Fibroblast of the aortic adventitia (primary cell): ENCODE data around the gene DGKH. TPM values are rescaled to one million over a fixed set of nuclear protein-coding genes. Genes with fewer than 3 reads are reported as not detected.

Experiments used
- DNase-seq: peaks from one replicate; pipeline ENCODE4 v3.0.0-alpha.2; 2010; ENCODE audit warnings: low read depth
- H3K4me3 ChIP-seq: 2 replicates; pipeline ENCODE4 v1.5.1; 2011; ENCODE audit warnings: low read depth, mild to moderate bottlenecking, control low read depth, low read length, moderate library complexity
- total RNA-seq: library from RNA; depleted of rRNA; stranded (reverse); fragments of >200 nt; gene quantifications from 2 replicates; pipeline ENCODE4 v1.2.3, GENCODE V29; 2012; ENCODE audit warnings: low replicate concordance
- TF ChIP-seq, protein P1 (sequence below): IDR thresholded peaks from 2 replicates; pipeline ENCODE4 v1.5.1; 2011; ENCODE audit warnings: mild to moderate bottlenecking, low read length, control low read depth, inconsistent platforms; ENCODE audit not compliant: insufficient read depth

The DGKH gene
- total RNA-seq, 1 donor: 17.1 TPM

DNA sequence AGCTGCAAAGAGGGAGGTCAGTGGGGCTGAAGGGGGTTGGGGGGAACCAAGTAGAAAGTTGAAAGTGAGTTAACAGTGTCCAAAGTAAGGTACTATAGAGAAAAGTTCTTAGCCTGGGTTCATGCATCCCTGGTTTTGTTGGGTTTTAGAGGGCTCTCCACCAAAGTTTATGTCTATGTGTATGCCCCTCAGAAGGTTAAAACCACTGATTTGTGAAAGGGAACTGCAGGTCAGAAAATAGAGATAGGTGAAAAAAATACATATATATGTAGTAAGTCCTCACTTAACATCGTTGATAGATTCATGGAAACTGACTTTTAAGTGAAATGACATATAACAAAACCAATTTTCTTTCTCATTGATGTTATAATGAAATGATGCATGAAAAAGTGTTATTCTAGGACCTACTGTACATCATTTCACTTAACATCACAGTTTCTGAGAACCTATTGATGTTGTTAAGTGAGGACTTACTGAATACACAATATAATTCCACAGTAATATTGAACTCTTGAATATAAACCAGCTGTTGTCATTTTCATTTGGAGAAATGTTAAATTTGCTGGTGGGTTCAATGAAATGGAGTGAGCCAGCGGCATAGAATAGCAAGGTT is 9.6 kb downstream of the DGKH start:
- TF ChIP-seq, protein P1, sequence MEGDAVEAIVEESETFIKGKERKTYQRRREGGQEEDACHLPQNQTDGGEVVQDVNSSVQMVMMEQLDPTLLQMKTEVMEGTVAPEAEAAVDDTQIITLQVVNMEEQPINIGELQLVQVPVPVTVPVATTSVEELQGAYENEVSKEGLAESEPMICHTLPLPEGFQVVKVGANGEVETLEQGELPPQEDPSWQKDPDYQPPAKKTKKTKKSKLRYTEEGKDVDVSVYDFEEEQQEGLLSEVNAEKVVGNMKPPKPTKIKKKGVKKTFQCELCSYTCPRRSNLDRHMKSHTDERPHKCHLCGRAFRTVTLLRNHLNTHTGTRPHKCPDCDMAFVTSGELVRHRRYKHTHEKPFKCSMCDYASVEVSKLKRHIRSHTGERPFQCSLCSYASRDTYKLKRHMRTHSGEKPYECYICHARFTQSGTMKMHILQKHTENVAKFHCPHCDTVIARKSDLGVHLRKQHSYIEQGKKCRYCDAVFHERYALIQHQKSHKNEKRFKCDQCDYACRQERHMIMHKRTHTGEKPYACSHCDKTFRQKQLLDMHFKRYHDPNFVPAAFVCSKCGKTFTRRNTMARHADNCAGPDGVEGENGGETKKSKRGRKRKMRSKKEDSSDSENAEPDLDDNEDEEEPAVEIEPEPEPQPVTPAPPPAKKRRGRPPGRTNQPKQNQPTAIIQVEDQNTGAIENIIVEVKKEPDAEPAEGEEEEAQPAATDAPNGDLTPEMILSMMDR: no peak
- H3K4me3 ChIP-seq: no peak overlapping the region
- DNase-seq: no peak

DNA sequence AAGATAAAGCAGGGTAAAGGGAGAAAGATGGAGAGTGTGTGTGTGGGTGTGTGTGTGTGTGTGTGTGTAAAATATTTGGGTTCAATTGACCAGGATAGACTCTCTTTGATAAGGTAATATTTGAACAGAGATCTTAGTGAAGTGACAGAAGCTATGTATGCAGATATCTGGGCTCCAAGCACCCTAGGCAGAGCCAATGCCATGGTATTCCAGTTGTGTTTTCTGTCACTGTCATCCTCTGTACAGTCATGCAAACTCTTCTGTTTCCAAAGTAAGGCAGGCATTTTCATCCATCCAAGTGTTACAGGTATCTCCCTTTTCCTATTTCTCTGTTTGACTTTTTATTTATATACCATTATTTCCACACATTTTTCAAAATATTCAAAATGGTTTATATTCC is 13.5 kb downstream of the DGKH start:
- DNase-seq: no peak
- TF ChIP-seq, protein P1: no peak
- no peak overlapping the region for H3K4me3 ChIP-seq

DNA sequence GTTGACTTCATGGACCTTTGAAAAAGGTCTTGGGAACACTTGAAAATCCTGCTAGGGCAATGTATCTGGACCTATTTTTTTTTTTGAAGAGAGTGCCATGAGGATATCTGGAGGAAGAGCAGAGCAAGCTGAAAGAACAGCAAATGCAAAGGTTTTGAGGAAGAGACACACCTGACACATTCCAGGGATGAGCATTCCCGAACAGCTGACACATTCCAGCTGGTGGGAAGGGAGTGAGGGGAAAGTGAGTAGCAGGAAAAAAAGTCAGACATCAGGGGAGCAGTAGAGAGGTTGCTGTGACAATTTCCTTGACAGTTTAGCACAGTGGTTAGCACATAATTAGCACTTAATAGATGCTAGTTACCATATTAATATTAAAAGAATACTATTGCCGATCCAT is 14.7 kb downstream of the DGKH start:
- H3K4me3 ChIP-seq: no peak overlapping the region
- TF ChIP-seq, protein P1: no peak
- no peak for DNase-seq

- peak; percentile 59 for DNase-seq
- no peak overlapping the region for H3K4me3 ChIP-seq
- TF ChIP-seq, protein P1: no peak
Measured at GRCh38 chr13:42064259-42064658, 15.8 kb downstream of the DGKH start.

GRCh38 chr13:42064966-42065365 is 16.5 kb downstream of the DGKH start:
- TF ChIP-seq, protein P1: no peak
- no peak for DNase-seq
- no peak overlapping the region for H3K4me3 ChIP-seq

DNA sequence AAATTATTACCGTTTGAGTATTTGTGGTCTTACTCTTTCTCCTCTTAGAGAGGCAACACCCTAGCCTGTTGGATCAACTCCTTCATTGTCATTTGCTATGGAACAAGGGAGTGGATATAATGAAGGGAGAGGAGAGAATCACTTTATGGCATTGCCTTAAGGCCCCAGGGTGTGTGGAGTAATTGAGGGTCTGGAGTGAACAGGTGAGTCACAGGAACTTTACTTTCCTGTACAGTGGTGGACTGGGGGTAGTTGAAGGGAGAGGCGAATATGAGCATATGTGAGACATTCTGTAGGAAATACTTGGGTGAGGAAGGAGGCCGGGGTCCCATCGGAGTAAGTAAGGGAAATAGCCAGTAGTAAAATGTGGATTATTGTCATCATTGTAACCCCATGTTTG is 17.0 kb downstream of the DGKH start:
- DNase-seq: no peak
- H3K4me3 ChIP-seq: no peak overlapping the region

GRCh38 chr13:42066542-42066941 is 18.1 kb downstream of the DGKH start:
- TF ChIP-seq, protein P1: no peak
- H3K4me3 ChIP-seq: no peak overlapping the region
- DNase-seq: peak; percentile 25

More for the DNA sequence above, 17.0 kb downstream of the DGKH start:
- TF ChIP-seq, protein P1: no peak
